ENCODE measurements around the gene OR51B4.

The OR51B4 gene

GRCh38 chr11:5301846-5302245 lies at the start of gene OR51B4:
Gene OR51B4, minus strand, starts transcription at chr11:5301946. Its CDS starts 0 bp downstream, at chr11:5301946.
- TF ChIP-seq, protein P1, sequence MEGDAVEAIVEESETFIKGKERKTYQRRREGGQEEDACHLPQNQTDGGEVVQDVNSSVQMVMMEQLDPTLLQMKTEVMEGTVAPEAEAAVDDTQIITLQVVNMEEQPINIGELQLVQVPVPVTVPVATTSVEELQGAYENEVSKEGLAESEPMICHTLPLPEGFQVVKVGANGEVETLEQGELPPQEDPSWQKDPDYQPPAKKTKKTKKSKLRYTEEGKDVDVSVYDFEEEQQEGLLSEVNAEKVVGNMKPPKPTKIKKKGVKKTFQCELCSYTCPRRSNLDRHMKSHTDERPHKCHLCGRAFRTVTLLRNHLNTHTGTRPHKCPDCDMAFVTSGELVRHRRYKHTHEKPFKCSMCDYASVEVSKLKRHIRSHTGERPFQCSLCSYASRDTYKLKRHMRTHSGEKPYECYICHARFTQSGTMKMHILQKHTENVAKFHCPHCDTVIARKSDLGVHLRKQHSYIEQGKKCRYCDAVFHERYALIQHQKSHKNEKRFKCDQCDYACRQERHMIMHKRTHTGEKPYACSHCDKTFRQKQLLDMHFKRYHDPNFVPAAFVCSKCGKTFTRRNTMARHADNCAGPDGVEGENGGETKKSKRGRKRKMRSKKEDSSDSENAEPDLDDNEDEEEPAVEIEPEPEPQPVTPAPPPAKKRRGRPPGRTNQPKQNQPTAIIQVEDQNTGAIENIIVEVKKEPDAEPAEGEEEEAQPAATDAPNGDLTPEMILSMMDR (IDR thresholded peaks at IDR 0.05; ENCODE audit: low read depth, low read length, missing control alignments) = no peak
- H3K4me3 ChIP-seq (ENCODE audit: low read depth, low read length) = no peak within 1 kb of the TSS
- DNase-seq (ENCODE audit: low read depth) = no peak
- in situ Hi-C loops (cut with HindIII; ENCODE audit: low sequenced_read_pairs) = no loop called here

- in situ Hi-C loops (cut with HindIII; ENCODE audit: low sequenced_read_pairs) = no loop called here
- TF ChIP-seq, protein P1 (IDR thresholded peaks at IDR 0.05; ENCODE audit: low read depth, low read length, missing control alignments) = no peak
- DNase-seq (ENCODE audit: low read depth) = no peak
- H3K4me3 ChIP-seq (ENCODE audit: low read depth, low read length) = no peak within 1 kb of the TSS
These were observed 49.5 kb upstream of the OR51B4 start, which contains the start of gene OR51B6 for GRCh38 chr11:5351208-5351607. Gene OR51B6, plus strand, starts transcription at chr11:5351508. Its CDS starts 0 bp downstream, at chr11:5351508.

- in situ Hi-C loops (cut with HindIII; ENCODE audit: low sequenced_read_pairs) = no loop called here
- no peak overlapping the region for H3K4me3 ChIP-seq (ENCODE audit: low read depth, low read length)
- no peak for DNase-seq (ENCODE audit: low read depth)
- TF ChIP-seq, protein P1 (IDR thresholded peaks at IDR 0.05; ENCODE audit: low read depth, low read length, missing control alignments) = no peak
These were observed 47.8 kb upstream of the OR51B4 start for GRCh38 chr11:5349550-5349949.

DNA sequence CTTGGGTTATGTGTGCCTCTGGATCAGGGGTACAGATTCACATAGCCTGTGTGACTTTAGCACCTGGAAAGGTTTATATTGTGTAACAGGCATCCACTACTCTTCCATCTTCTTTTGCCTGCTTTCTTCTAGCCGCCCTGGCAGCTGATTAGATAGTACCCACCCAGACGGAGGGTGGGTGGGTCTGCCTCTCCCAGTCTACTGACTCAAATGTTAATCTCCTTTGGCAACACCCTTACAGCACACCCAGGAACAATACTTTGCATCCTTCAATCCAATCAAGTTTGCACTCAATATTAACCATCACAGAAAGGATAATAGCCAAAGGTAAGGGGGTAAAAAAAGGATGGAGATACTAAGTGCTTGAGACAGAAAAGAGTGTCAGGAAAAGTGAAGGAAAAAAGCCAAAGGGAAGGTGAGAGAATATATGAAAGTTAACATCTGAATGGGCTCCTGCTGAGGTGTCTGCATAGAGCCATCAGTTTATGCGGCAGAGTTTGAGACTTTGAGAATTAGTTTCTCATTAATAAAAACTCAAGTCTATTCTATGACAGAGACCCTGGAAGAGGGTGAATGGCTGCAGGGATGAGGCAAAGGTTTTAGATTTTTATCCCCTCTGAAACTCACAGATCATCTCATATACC lies 46.9 kb upstream of the OR51B4 start:
- DNase-seq (ENCODE audit: low read depth) = no peak
- TF ChIP-seq, protein P1 (IDR thresholded peaks at IDR 0.05; ENCODE audit: low read depth, low read length, missing control alignments) = no peak
- in situ Hi-C loops (cut with HindIII; ENCODE audit: low sequenced_read_pairs) = no loop called here
- H3K4me3 ChIP-seq (ENCODE audit: low read depth, low read length) = no peak overlapping the region

DNA sequence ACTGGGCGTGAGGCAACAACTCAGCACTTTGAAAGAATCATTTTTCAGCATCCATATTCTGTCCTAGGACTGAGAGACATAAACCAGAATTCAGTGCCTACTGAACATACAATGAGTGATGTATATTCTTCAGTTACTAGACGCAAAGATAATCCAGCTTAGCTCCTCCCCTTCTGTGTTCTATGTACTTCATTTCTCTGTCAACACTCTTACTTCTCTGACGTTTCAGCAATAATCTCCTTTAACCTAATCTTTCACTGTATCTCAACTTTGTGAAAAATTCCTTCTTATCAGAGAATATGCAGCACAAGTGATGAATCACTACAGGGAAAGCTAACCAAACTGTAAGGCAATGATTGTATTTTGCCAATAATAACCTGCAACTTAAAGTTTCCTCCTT lies 44.1 kb upstream of the OR51B4 start:
- H3K4me3 ChIP-seq (ENCODE audit: low read depth, low read length) = no peak overlapping the region
- TF ChIP-seq, protein P1 (IDR thresholded peaks at IDR 0.05; ENCODE audit: low read depth, low read length, missing control alignments) = no peak
- no peak for DNase-seq (ENCODE audit: low read depth)
- in situ Hi-C loops (cut with HindIII; ENCODE audit: low sequenced_read_pairs) = no loop called here

GRCh38 chr11:5343474-5344335 lies 42.0 kb upstream of the OR51B4 start, which contains the start of gene OR51B5:
Gene OR51B5, minus strand, starts transcription at chr11:5343524. Its CDS starts 0 bp downstream, at chr11:5343524.
- in situ Hi-C loops (cut with HindIII; ENCODE audit: low sequenced_read_pairs) = no loop called here
- H3K4me3 ChIP-seq (ENCODE audit: low read depth, low read length) = no peak within 1 kb of the TSS
- DNase-seq (ENCODE audit: low read depth) = no peak
- TF ChIP-seq, protein P1 (IDR thresholded peaks at IDR 0.05; ENCODE audit: low read depth, low read length, missing control alignments) = no peak
